ENCODE data around the gene CCDC85B. TPM values are rescaled to one million over a fixed set of nuclear protein-coding genes. Genes with fewer than 3 reads are reported as not detected.

The CCDC85B gene
- polyA plus RNA-seq, 1 donor from 2014 or later, result 28.5 TPM

DNA sequence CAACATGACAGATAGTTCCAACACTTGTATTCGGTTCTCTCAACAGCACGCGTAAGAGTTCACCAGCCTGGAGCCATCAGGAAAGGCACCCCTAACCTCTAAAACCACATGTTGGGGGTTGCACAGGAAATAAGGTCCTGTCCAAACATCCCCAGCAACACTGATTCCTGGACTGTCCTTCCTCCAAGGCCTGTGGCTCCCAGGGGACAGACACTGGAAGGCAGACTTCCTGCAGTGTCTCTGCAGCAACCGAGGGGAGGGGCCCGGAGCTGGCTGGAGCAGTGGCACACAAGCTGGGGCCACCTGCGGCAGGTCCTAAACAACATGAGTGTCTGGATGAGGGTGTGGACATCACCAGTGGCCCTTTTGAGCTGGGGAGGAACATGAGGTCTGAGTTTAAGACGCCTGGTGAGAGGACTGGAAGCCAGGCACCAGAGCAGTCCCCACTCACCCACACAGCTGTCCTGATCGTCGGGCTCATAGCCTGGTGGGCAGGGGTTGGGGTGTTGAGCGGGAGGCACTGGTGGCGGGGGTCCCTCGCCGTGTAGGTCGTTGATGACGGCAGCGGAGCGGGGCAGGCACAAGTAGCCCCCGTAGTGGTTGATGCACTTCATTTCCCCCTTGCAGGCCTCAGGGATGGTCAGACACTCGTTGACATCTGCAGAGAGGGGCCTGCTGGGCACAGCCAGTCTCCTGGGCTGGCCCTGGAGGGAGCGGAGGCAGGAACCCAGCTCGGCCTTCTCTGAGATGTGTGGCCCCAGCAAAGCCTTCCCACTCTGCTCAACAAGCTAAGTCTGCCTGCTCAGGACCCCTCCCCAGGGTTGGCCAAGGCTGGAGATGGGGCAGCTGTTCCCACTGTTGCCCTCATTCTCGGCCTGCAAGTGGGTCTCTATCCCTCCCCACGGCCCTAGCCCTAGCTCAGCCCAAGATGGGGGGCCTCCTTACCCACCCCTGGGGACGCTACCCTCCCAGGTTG is 19.5 kb upstream of the CCDC85B start:
- Histone ChIP-seq H3K36me3 (ENCODE audit: insufficient read depth, low read length) (no peaks in the 10 kb centered on the region), H3K27ac (ENCODE audit: low read length) (no peak overlapping the region), H3K27me3 (ENCODE audit: insufficient read depth, low read depth, low read length) (peaks cover 11% of the 10 kb centered on the region), H3K4me3 (ENCODE audit: low read length) (no peak overlapping the region), H3K9me3 (ENCODE audit: low read length) (no peaks in the 10 kb centered on the region), H2AFZ (ENCODE audit: low read depth, low read length) (no peak overlapping the region), H4K20me1 (ENCODE audit: insufficient read depth) (no peaks in the 10 kb centered on the region), H3K9me2 (ENCODE audit: insufficient read depth, low read length) (no peaks in the 10 kb centered on the region), H3F3A (ENCODE audit: insufficient read depth, low read length, poor library complexity, severe bottlenecking) (no peaks in the 10 kb centered on the region), H3K9ac (ENCODE audit: low read length) (no peak overlapping the region), H3K79me2 (replicated peaks; ENCODE audit: insufficient read depth, low read length) (no peaks in the 10 kb centered on the region), H3K4me2 (ENCODE audit: low read length) (no peak overlapping the region)
- TF ChIP-seq POLR2AphosphoS5 (IDR thresholded peaks at IDR 0.05) (no peak), EP300 (conservative IDR thresholded peaks at IDR 0.05; ENCODE audit: poor library complexity, severe bottlenecking) (no peak)
- TF ChIP-seq, protein P1, sequence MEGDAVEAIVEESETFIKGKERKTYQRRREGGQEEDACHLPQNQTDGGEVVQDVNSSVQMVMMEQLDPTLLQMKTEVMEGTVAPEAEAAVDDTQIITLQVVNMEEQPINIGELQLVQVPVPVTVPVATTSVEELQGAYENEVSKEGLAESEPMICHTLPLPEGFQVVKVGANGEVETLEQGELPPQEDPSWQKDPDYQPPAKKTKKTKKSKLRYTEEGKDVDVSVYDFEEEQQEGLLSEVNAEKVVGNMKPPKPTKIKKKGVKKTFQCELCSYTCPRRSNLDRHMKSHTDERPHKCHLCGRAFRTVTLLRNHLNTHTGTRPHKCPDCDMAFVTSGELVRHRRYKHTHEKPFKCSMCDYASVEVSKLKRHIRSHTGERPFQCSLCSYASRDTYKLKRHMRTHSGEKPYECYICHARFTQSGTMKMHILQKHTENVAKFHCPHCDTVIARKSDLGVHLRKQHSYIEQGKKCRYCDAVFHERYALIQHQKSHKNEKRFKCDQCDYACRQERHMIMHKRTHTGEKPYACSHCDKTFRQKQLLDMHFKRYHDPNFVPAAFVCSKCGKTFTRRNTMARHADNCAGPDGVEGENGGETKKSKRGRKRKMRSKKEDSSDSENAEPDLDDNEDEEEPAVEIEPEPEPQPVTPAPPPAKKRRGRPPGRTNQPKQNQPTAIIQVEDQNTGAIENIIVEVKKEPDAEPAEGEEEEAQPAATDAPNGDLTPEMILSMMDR (IDR thresholded peaks at IDR 0.05; ENCODE audit: poor library complexity, severe bottlenecking), result no peak

DNA sequence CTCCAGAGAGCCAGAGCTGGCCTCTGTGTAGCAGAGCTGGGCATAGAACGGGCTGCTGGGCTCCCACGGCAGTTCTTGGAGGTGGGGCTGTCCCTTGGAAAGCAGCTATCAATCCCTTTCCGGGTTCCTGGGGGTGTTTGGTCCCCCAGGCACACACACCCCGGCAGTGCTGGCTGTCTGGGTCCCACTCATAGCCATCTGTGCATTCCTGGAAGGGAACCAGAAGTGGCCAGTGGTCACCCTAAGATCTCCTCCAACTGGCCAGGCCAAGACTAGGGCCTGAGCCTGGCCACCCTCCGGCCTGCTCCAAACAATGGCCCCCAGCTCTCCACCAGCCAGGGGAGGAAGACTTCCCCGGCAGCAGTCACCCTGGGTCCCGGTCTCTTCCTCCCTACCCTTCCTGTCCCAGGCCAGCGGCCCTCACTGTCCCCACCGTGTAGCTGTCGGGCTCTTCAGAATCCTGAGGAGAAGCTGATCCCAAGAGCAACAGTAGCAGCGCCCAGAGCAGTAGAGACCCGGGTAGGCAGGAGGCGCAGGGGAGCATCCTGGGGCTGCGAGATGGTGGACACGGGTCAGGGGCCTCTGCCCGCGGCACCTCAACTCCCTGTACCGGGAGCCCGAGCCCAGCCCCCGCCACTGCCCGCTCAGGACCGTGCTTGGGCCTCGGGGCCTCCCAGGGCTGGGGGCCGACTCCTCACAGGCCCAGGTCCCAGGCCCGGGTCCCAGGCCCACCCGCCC is 18.5 kb upstream of the CCDC85B start:
- H3K27ac ChIP-seq (ENCODE audit: low read length), result no peak overlapping the region
- H3F3A ChIP-seq (ENCODE audit: insufficient read depth, low read length, poor library complexity, severe bottlenecking), result no peaks in the 10 kb centered on the region
- H3K4me2 ChIP-seq (ENCODE audit: low read length), result no peak overlapping the region
- no peak overlapping the region for H2AFZ ChIP-seq (ENCODE audit: low read depth, low read length)
- no peaks in the 10 kb centered on the region for H4K20me1 ChIP-seq (ENCODE audit: insufficient read depth)
- no peaks in the 10 kb centered on the region for H3K9me3 ChIP-seq (ENCODE audit: low read length)
- no peak overlapping the region for H3K9ac ChIP-seq (ENCODE audit: low read length)
- no peaks in the 10 kb centered on the region for H3K79me2 ChIP-seq (replicated peaks; ENCODE audit: insufficient read depth, low read length)
- H3K36me3 ChIP-seq (ENCODE audit: insufficient read depth, low read length), result no peaks in the 10 kb centered on the region
- H3K9me2 ChIP-seq (ENCODE audit: insufficient read depth, low read length), result no peaks in the 10 kb centered on the region
- H3K27me3 ChIP-seq (ENCODE audit: insufficient read depth, low read depth, low read length), result peaks cover 11% of the 10 kb centered on the region
- TF ChIP-seq EP300 (conservative IDR thresholded peaks at IDR 0.05; ENCODE audit: poor library complexity, severe bottlenecking), result no peak
- TF ChIP-seq RAD21 (conservative IDR thresholded peaks at IDR 0.05), result no peak
- no peak for TF ChIP-seq MXI1 (conservative IDR thresholded peaks at IDR 0.05; ENCODE audit: poor library complexity, severe bottlenecking)
- TF ChIP-seq, protein P2, sequence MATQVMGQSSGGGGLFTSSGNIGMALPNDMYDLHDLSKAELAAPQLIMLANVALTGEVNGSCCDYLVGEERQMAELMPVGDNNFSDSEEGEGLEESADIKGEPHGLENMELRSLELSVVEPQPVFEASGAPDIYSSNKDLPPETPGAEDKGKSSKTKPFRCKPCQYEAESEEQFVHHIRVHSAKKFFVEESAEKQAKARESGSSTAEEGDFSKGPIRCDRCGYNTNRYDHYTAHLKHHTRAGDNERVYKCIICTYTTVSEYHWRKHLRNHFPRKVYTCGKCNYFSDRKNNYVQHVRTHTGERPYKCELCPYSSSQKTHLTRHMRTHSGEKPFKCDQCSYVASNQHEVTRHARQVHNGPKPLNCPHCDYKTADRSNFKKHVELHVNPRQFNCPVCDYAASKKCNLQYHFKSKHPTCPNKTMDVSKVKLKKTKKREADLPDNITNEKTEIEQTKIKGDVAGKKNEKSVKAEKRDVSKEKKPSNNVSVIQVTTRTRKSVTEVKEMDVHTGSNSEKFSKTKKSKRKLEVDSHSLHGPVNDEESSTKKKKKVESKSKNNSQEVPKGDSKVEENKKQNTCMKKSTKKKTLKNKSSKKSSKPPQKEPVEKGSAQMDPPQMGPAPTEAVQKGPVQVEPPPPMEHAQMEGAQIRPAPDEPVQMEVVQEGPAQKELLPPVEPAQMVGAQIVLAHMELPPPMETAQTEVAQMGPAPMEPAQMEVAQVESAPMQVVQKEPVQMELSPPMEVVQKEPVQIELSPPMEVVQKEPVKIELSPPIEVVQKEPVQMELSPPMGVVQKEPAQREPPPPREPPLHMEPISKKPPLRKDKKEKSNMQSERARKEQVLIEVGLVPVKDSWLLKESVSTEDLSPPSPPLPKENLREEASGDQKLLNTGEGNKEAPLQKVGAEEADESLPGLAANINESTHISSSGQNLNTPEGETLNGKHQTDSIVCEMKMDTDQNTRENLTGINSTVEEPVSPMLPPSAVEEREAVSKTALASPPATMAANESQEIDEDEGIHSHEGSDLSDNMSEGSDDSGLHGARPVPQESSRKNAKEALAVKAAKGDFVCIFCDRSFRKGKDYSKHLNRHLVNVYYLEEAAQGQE (IDR thresholded peaks at IDR 0.05; ENCODE audit: borderline replicate concordance), result no peak
- TF ChIP-seq SMC3 (conservative IDR thresholded peaks at IDR 0.05; ENCODE audit: poor library complexity), result no peak
- TF ChIP-seq, protein P1 (IDR thresholded peaks at IDR 0.05; ENCODE audit: poor library complexity, severe bottlenecking), result no peak
- TF ChIP-seq POLR2AphosphoS5 (IDR thresholded peaks at IDR 0.05), result no peak
- no peak for TF ChIP-seq TAF1 (IDR thresholded peaks at IDR 0.05; ENCODE audit: low read depth)
- TF ChIP-seq EZH2 (IDR thresholded peaks at IDR 0.05; ENCODE audit: borderline replicate concordance, insufficient read depth, low read length, poor library complexity, severe bottlenecking), result no peak
- no peak overlapping the region for H3K4me3 ChIP-seq (ENCODE audit: low read length)

Measured in neural cell (in vitro differentiated cells).